ENCODE data around the gene NMUR1. TPM values are rescaled to one million over a fixed set of nuclear protein-coding genes. Genes with fewer than 3 reads are reported as not detected.

Gene NMUR1
- polyA plus RNA-seq, 2 of the 4 experiments (the other 2 are of a cell fraction): not detected

DNA sequence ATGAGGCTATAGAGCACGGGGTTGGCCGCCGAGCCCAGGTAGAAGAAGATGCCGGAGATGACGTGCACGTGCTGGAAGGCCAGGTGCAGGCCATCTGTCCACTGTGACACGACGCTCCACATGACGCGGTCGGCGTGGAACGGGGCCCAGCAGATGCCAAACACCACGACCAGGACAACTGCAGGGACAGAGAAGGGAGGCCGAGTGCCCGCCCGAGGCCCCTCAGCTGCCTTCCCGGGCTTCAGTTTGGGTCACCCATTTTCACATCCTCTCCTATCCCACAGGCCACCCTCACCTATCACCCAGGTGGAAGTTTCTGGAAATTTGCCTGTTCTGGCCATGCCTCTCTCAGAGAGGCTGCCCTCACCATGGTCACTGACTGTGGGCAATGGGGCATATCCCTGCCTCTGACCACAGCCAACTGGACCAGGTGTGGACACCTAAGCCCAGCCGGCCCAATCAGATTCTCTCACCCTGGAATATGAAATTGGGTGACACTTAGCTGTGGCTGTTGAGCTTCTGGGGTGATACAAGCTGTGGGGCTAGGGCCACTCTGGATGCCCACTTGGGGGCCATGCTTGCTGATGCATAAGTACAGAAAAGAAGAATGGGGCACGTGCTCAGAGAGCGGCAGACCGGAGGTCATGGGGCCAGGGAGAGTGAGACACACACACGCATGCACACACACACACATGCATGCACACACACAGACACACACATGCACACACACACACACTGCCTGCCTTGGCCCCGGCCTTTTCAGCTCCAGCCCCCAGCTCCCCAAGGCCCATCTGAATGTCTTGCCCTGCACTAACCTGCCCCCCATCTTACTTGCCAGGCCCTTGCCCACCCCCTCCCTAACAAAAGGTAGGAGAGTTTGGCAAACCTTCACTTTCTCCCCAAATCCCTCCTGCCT is 4.7 kb downstream of the NMUR1 start:
- no peaks in the 10 kb centered on the region for H3K9me3 ChIP-seq
- peaks cover 6% of the 10 kb centered on the region; the same call in 1 of the 3 replicates for H3K4me1 ChIP-seq
- H3K27ac ChIP-seq: no peak overlapping the region
- POLR2A ChIA-PET: interaction anchor here (1.1 kb wide), 1 partner anchor 12 kb away, joined by 4 read pairs; no protein-coding TSS in a partner anchor
- WGBS (ENCODE audit: missing lambda C conversion rate): 83% methylated on average over 24 of the region's 24 CpGs
- no peak overlapping the region for H3K4me3 ChIP-seq
- no peak for ATAC-seq
- CTCF ChIA-PET: interaction anchor here (1.1 to 3.4 kb wide), 7 partner anchors 8 to 152 kb away, joined by 3 to 18 read pairs (median 5); no protein-coding TSS in a partner anchor
- FAIRE-seq: no peak
- no peak overlapping the region for H3K4me2 ChIP-seq
- no peak for DNase-seq (ENCODE audit: low read depth in 1 of 2, low spot score in 1 of 2)
- TF ChIP-seq, protein P1, sequence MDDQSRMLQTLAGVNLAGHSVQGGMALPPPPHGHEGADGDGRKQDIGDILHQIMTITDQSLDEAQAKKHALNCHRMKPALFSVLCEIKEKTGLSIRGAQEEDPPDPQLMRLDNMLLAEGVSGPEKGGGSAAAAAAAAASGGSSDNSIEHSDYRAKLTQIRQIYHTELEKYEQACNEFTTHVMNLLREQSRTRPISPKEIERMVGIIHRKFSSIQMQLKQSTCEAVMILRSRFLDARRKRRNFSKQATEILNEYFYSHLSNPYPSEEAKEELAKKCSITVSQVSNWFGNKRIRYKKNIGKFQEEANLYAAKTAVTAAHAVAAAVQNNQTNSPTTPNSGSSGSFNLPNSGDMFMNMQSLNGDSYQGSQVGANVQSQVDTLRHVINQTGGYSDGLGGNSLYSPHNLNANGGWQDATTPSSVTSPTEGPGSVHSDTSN (IDR thresholded peaks at IDR 0.05): no peak
- no peak for TF ChIP-seq SREBF2 (IDR thresholded peaks at IDR 0.05)
- no peak for TF ChIP-seq FOSL2 (IDR thresholded peaks at IDR 0.05)
- TF ChIP-seq FOSL2 (CRISPR knock-in tag; IDR thresholded peaks at IDR 0.05): no peak
- TF ChIP-seq, protein P2, sequence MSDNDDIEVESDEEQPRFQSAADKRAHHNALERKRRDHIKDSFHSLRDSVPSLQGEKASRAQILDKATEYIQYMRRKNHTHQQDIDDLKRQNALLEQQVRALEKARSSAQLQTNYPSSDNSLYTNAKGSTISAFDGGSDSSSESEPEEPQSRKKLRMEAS (IDR thresholded peaks at IDR 0.05): no peak
- no peak for TF ChIP-seq RARB (CRISPR knock-in tag; IDR thresholded peaks at IDR 0.05)
- no peak for TF ChIP-seq ZC3H11A (IDR thresholded peaks at IDR 0.05)
- no peak for TF ChIP-seq FOSB (CRISPR knock-in tag; IDR thresholded peaks at IDR 0.05)
- no peak for TF ChIP-seq MAZ (IDR thresholded peaks at IDR 0.05; ENCODE audit: borderline replicate concordance, low read depth, low read length)
- TF ChIP-seq MYC (IDR thresholded peaks at IDR 0.05; ENCODE audit: borderline replicate concordance, low read length): no peak
- no peak for TF ChIP-seq CTCF (IDR thresholded peaks at IDR 0.05)

- no peak for FAIRE-seq
- H3K4me2 ChIP-seq: no peak overlapping the region
- CTCF ChIA-PET: interaction anchor here (1.1 to 3.4 kb wide), 5 partner anchors 7 to 153 kb away, joined by 3 to 12 read pairs (median 4); no protein-coding TSS in a partner anchor
- 79% methylated on average over 13 of the region's 16 CpGs for WGBS (ENCODE audit: missing lambda C conversion rate)
- ATAC-seq: no peak
- no peak overlapping the region for H3K4me3 ChIP-seq
- H3K27ac ChIP-seq: no peak overlapping the region
- POLR2A ChIA-PET: no interaction called here
- H3K9me3 ChIP-seq: no peaks in the 10 kb centered on the region
- no peak for TF ChIP-seq RFX5 (IDR thresholded peaks at IDR 0.05)
- no peak for DNase-seq (ENCODE audit: low read depth in 1 of 2, low spot score in 1 of 2)
- 0 out of 3 replicates have a peak, but pooled peaks cover 2% of the 10 kb centered on the region for H3K4me1 ChIP-seq
Measured at GRCh38 chr2:231524477-231525247, 5.6 kb downstream of the NMUR1 start.

- Histone ChIP-seq H3K4me2 (no peak overlapping the region), H3K4me1 (0 out of 3 replicates have a peak, but pooled peaks cover 2% of the 10 kb centered on the region), H3K9me3 (no peaks in the 10 kb centered on the region), H3K27ac (no peak overlapping the region), H3K4me3 (no peak overlapping the region)
- CTCF ChIA-PET: interaction anchor here (1.1 to 3.4 kb wide), 3 partner anchors 8 to 151 kb away, joined by 3 to 12 read pairs (median 6); no protein-coding TSS in a partner anchor
- WGBS (ENCODE audit: missing lambda C conversion rate): 79% methylated on average over 11 of the region's 11 CpGs
- FAIRE-seq (no peak), ATAC-seq (no peak), DNase-seq (ENCODE audit: low read depth in 1 of 2, low spot score in 1 of 2) (no peak)
- POLR2A ChIA-PET: no interaction called here
- no peak for TF ChIP-seq TP53 (CRISPR knock-in tag; IDR thresholded peaks at IDR 0.05)
- no peak for TF ChIP-seq ZFP36 (IDR thresholded peaks at IDR 0.05; ENCODE audit: borderline replicate concordance, partially characterized antibody)
- TF ChIP-seq HOXB13 (CRISPR knock-in tag; IDR thresholded peaks at IDR 0.05; ENCODE audit: low read depth): no peak
- TF ChIP-seq CBX2 (IDR thresholded peaks at IDR 0.05; ENCODE audit: borderline replicate concordance, low read depth): no peak
- TF ChIP-seq RAD21 (conservative IDR thresholded peaks at IDR 0.05 in 1 of 2, IDR thresholded peaks at IDR 0.05 in 1 of 2): no peak
- TF ChIP-seq POLR2AphosphoS2 (conservative IDR thresholded peaks at IDR 0.05; ENCODE audit: low read length): no peak
- no peak for TF ChIP-seq HDAC2 (IDR thresholded peaks at IDR 0.05)
- TF ChIP-seq CHD4 (IDR thresholded peaks at IDR 0.05; ENCODE audit: borderline replicate concordance): no peak
- TF ChIP-seq FOSB (CRISPR knock-in tag; IDR thresholded peaks at IDR 0.05): no peak
- no peak for TF ChIP-seq CEBPB (IDR thresholded peaks at IDR 0.05)
- TF ChIP-seq HOXB5 (CRISPR knock-in tag; IDR thresholded peaks at IDR 0.05): no peak
- no peak for TF ChIP-seq BHLHE40 (IDR thresholded peaks at IDR 0.05; ENCODE audit: low read depth, low read length)
Measured at GRCh38 chr2:231523451-231524285, 6.6 kb downstream of the NMUR1 start.

Data from A549 (cell line).